Measurements from ENCODE around the gene MYL9. TPM values are rescaled to one million over a fixed set of nuclear protein-coding genes. Genes with fewer than 3 reads are reported as not detected.

MYL9 gene
- polyA plus RNA-seq, 3 donors, result 0.08 to 0.20 TPM; not detected in 1

GRCh38 chr20:36493051-36493800 is 48.1 kb upstream of the MYL9 start:
- Mint-ChIP-seq H3K36me3 (peaks cover 30 to 46% of the 10 kb centered on the region in 2 donors), H3K27me3 (ENCODE audit: low read depth in 3 of 3) (peaks cover 0 to 2% (median 0%) of the 10 kb centered on the region in 3 donors), H3K4me3 (no peak overlapping the region), H3K27ac (peak overlapping the region in 2 of 7 donors; percentile 18 to 76), H3K9me3 (no peaks in the 10 kb centered on the region), H3K4me1 (peaks cover 27% of the 10 kb centered on the region)
- no peak overlapping the region for H3K27ac ChIP-seq (ENCODE audit: low read depth in 1 of 2, low read length in 2 of 2)
- no peak for TF ChIP-seq CTCF (IDR thresholded peaks at IDR 0.05)
- H3K36me3 ChIP-seq (replicated peaks in 1 of 2; ENCODE audit: control insufficient read depth in 1 of 2, insufficient read depth in 2 of 2, low read length in 2 of 2), result peaks cover 24 to 25% of the 10 kb centered on the region in 2 donors
- H3K4me1 ChIP-seq (ENCODE audit: control insufficient read depth in 1 of 2, insufficient read depth in 2 of 2, low read length in 2 of 2), result peaks cover 10 to 16% of the 10 kb centered on the region in 2 donors
- no peaks in the 10 kb centered on the region for H3K79me2 ChIP-seq (ENCODE audit: insufficient read depth, low read length)
- H4K20me1 ChIP-seq (ENCODE audit: insufficient read depth, low read length), result peaks cover 71% of the 10 kb centered on the region
- no peak overlapping the region for H3K4me3 ChIP-seq (replicated peaks in 1 of 3; ENCODE audit: low read depth in 2 of 3, low read length in 3 of 3)
- no peak overlapping the region for H3K9ac ChIP-seq (ENCODE audit: insufficient read depth, low read length, poor library complexity, severe bottlenecking)
- 96% methylated on average over 6 of the region's 10 CpGs for WGBS (ENCODE audit: insufficient coverage)
- no peaks in the 10 kb centered on the region for H3K27me3 ChIP-seq (ENCODE audit: control insufficient read depth in 2 of 2, insufficient read depth in 2 of 2, low read length in 2 of 2)
- no peaks in the 10 kb centered on the region for H3K9me3 ChIP-seq (replicated peaks in 1 of 2; ENCODE audit: control insufficient read depth in 1 of 2, insufficient read depth in 1 of 2, low read length in 2 of 2)
- no peak overlapping the region for H2AFZ ChIP-seq (ENCODE audit: insufficient read depth, low read depth, low read length, poor library complexity, severe bottlenecking)
- intact Hi-C loops (cut with micrococcal nuclease), result no loop called here
- no peak for DNase-seq
- H3K4me2 ChIP-seq (replicated peaks; ENCODE audit: extremely low read depth, low read length, poor library complexity, severe bottlenecking), result no peak overlapping the region

- Mint-ChIP-seq H3K36me3 (peaks cover 34 to 51% of the 10 kb centered on the region in 2 donors), H3K4me1 (peaks cover 27% of the 10 kb centered on the region), H3K27ac (peak overlapping the region in 2 of 7 donors; percentile 16 to 55), H3K9me3 (no peaks in the 10 kb centered on the region), H3K4me3 (no peak overlapping the region), H3K27me3 (ENCODE audit: low read depth in 3 of 3) (peaks cover 0 to 2% (median 0%) of the 10 kb centered on the region in 3 donors)
- no peaks in the 10 kb centered on the region for H3K9me3 ChIP-seq (replicated peaks in 1 of 2; ENCODE audit: control insufficient read depth in 1 of 2, insufficient read depth in 1 of 2, low read length in 2 of 2)
- peaks cover 67% of the 10 kb centered on the region for H4K20me1 ChIP-seq (ENCODE audit: insufficient read depth, low read length)
- H3K4me2 ChIP-seq (replicated peaks; ENCODE audit: extremely low read depth, low read length, poor library complexity, severe bottlenecking), result no peak overlapping the region
- H2AFZ ChIP-seq (ENCODE audit: insufficient read depth, low read depth, low read length, poor library complexity, severe bottlenecking), result no peak overlapping the region
- no peaks in the 10 kb centered on the region for H3K27me3 ChIP-seq (ENCODE audit: control insufficient read depth in 2 of 2, insufficient read depth in 2 of 2, low read length in 2 of 2)
- H3K4me3 ChIP-seq (replicated peaks in 1 of 3; ENCODE audit: low read depth in 2 of 3, low read length in 3 of 3), result no peak overlapping the region
- DNase-seq, result no peak
- no peak overlapping the region for H3K27ac ChIP-seq (ENCODE audit: low read depth in 1 of 2, low read length in 2 of 2)
- no peak for TF ChIP-seq CTCF (IDR thresholded peaks at IDR 0.05)
- H3K36me3 ChIP-seq (replicated peaks in 1 of 2; ENCODE audit: control insufficient read depth in 1 of 2, insufficient read depth in 2 of 2, low read length in 2 of 2), result peaks cover 30% of the 10 kb centered on the region in 2 donors
- 93% methylated on average over 3 of the region's 7 CpGs for WGBS (ENCODE audit: insufficient coverage)
- intact Hi-C loops (cut with micrococcal nuclease), result no loop called here
- H3K79me2 ChIP-seq (ENCODE audit: insufficient read depth, low read length), result no peaks in the 10 kb centered on the region
- H3K9ac ChIP-seq (ENCODE audit: insufficient read depth, low read length, poor library complexity, severe bottlenecking), result no peak overlapping the region
- peaks cover 10 to 16% of the 10 kb centered on the region in 2 donors for H3K4me1 ChIP-seq (ENCODE audit: control insufficient read depth in 1 of 2, insufficient read depth in 2 of 2, low read length in 2 of 2)
Measured at GRCh38 chr20:36493801-36494114, 47.6 kb upstream of the MYL9 start.
